ENCODE results near the gene FNIP2.
A peak's percentile ranks its signal among the peaks of the same experiment; 100 is the strongest.

FNIP2 gene

GRCh38 chr4:158861281-158861680 lies 92.5 kb downstream of the FNIP2 start:
- peaks cover 42% of the 10 kb centered on the region for H3K36me3 ChIP-seq
- no peaks in the 10 kb centered on the region for H3K9me3 ChIP-seq
- no peak overlapping the region for H3K4me3 ChIP-seq
- no peaks in the 10 kb centered on the region for H3K27me3 ChIP-seq
- H3K9ac ChIP-seq = no peak overlapping the region
- H4K20me1 ChIP-seq = no peaks in the 10 kb centered on the region
- H3K4me1 ChIP-seq = no peaks in the 10 kb centered on the region
- no peak overlapping the region for H3K4me2 ChIP-seq
- no peak for TF ChIP-seq Cebpa-rat (IDR thresholded peaks at IDR 0.05)
- no peak overlapping the region for H3K27ac ChIP-seq

- H3K36me3 ChIP-seq = peaks cover 39% of the 10 kb centered on the region
- H3K4me3 ChIP-seq = no peak overlapping the region
- no peak overlapping the region for H3K27ac ChIP-seq
- H4K20me1 ChIP-seq = no peaks in the 10 kb centered on the region
- H3K27me3 ChIP-seq = no peaks in the 10 kb centered on the region
- TF ChIP-seq Cebpa-rat (IDR thresholded peaks at IDR 0.05) = no peak
- H3K9ac ChIP-seq = no peak overlapping the region
- H3K9me3 ChIP-seq = no peaks in the 10 kb centered on the region
- no peak overlapping the region for H3K4me2 ChIP-seq
- no peaks in the 10 kb centered on the region for H3K4me1 ChIP-seq
Observed at GRCh38 chr4:158861766-158862165, 92.9 kb downstream of the FNIP2 start.

- no peak for TF ChIP-seq Cebpa-rat (IDR thresholded peaks at IDR 0.05)
- Histone ChIP-seq H3K4me2 (no peak overlapping the region), H3K27ac (no peak overlapping the region), H3K27me3 (no peaks in the 10 kb centered on the region), H3K4me1 (no peaks in the 10 kb centered on the region), H4K20me1 (no peaks in the 10 kb centered on the region), H3K36me3 (peaks cover 48% of the 10 kb centered on the region), H3K9me3 (no peaks in the 10 kb centered on the region), H3K4me3 (no peak overlapping the region), H3K9ac (no peak overlapping the region)
Observed at GRCh38 chr4:158863296-158863695, 94.5 kb downstream of the FNIP2 start.

GRCh38 chr4:158865520-158866177 lies 96.8 kb downstream of the FNIP2 start:
- Histone ChIP-seq H3K4me3 (no peak overlapping the region), H3K9ac (no peak overlapping the region), H3K36me3 (peaks cover 56% of the 10 kb centered on the region), H3K27me3 (no peaks in the 10 kb centered on the region), H3K4me1 (peaks cover 6% of the 10 kb centered on the region), H3K27ac (no peak overlapping the region), H3K4me2 (no peak overlapping the region), H4K20me1 (no peaks in the 10 kb centered on the region), H3K9me3 (no peaks in the 10 kb centered on the region)
- TF ChIP-seq Cebpa-rat (IDR thresholded peaks at IDR 0.05) = no peak

- no peak for TF ChIP-seq Cebpa-rat (IDR thresholded peaks at IDR 0.05)
Observed at GRCh38 chr4:158869001-158869400, 100.2 kb downstream of the FNIP2 start.

GRCh38 chr4:158869761-158870160 lies 100.9 kb downstream of the FNIP2 start:
- Histone ChIP-seq H3K27ac (no peak overlapping the region), H3K36me3 (peaks cover 30% of the 10 kb centered on the region), H3K9ac (no peak overlapping the region), H3K27me3 (no peaks in the 10 kb centered on the region), H3K4me1 (peaks cover 18% of the 10 kb centered on the region), H3K9me3 (no peaks in the 10 kb centered on the region), H3K4me3 (no peak overlapping the region), H3K4me2 (no peak overlapping the region), H4K20me1 (no peaks in the 10 kb centered on the region)
- no peak for TF ChIP-seq Cebpa-rat (IDR thresholded peaks at IDR 0.05)

More at GRCh38 chr4:158869001-158869400, 100.2 kb downstream of the FNIP2 start:
- Histone ChIP-seq H3K27ac (no peak overlapping the region), H4K20me1 (no peaks in the 10 kb centered on the region), H3K9me3 (no peaks in the 10 kb centered on the region), H3K27me3 (no peaks in the 10 kb centered on the region), H3K4me2 (no peak overlapping the region), H3K9ac (no peak overlapping the region), H3K4me3 (no peak overlapping the region), H3K36me3 (peaks cover 30% of the 10 kb centered on the region), H3K4me1 (peaks cover 18% of the 10 kb centered on the region)

- no peaks in the 10 kb centered on the region for H3K9me3 ChIP-seq
- peak overlapping the region; percentile 53 for H3K4me2 ChIP-seq
- H3K9ac ChIP-seq = peak overlapping the region; percentile 40; the same call in 1 of the 2 replicates
Observed at GRCh38 chr4:158870282-158870625, 101.4 kb downstream of the FNIP2 start.

GRCh38 chr4:158870626-158871334 lies 102.0 kb downstream of the FNIP2 start:
- Histone ChIP-seq H3K4me2 (peak overlapping the region; percentile 53), H3K4me1 (peaks cover 18% of the 10 kb centered on the region), H4K20me1 (no peaks in the 10 kb centered on the region), H3K9ac (peak overlapping the region; percentile 40; the same call in 1 of the 2 replicates), H3K27me3 (no peaks in the 10 kb centered on the region), H3K36me3 (peaks cover 32% of the 10 kb centered on the region), H3K9me3 (no peaks in the 10 kb centered on the region), H3K4me3 (no peak overlapping the region), H3K27ac (peak overlapping the region; percentile 49; the same call in 1 of the 2 replicates)
- TF ChIP-seq Cebpa-rat (IDR thresholded peaks at IDR 0.05) = no peak

More at GRCh38 chr4:158870282-158870625, 101.4 kb downstream of the FNIP2 start:
- Histone ChIP-seq H3K27ac (peak overlapping the region; percentile 49; the same call in 1 of the 2 replicates), H3K36me3 (peaks cover 30% of the 10 kb centered on the region), H3K4me1 (peaks cover 18% of the 10 kb centered on the region), H3K4me3 (no peak overlapping the region), H4K20me1 (no peaks in the 10 kb centered on the region), H3K27me3 (no peaks in the 10 kb centered on the region)
- TF ChIP-seq Cebpa-rat (IDR thresholded peaks at IDR 0.05) = no peak

GRCh38 chr4:158871335-158871724 lies 102.5 kb downstream of the FNIP2 start:
- no peaks in the 10 kb centered on the region for H4K20me1 ChIP-seq
- TF ChIP-seq Cebpa-rat (IDR thresholded peaks at IDR 0.05) = no peak
- no peak overlapping the region for H3K27ac ChIP-seq
- H3K9me3 ChIP-seq = no peaks in the 10 kb centered on the region
- H3K27me3 ChIP-seq = no peaks in the 10 kb centered on the region
- no peak overlapping the region for H3K4me3 ChIP-seq
- peaks cover 18% of the 10 kb centered on the region for H3K4me1 ChIP-seq
- H3K36me3 ChIP-seq = peaks cover 36% of the 10 kb centered on the region
- peak overlapping the region; percentile 53 for H3K4me2 ChIP-seq
- no peak overlapping the region for H3K9ac ChIP-seq

GRCh38 chr4:158873795-158874401 lies 105.1 kb downstream of the FNIP2 start:
- Histone ChIP-seq H3K4me2 (no peak overlapping the region), H3K4me3 (no peak overlapping the region), H3K27me3 (no peaks in the 10 kb centered on the region), H3K27ac (no peak overlapping the region), H3K4me1 (peaks cover 24% of the 10 kb centered on the region), H3K9me3 (no peaks in the 10 kb centered on the region), H3K9ac (no peak overlapping the region), H3K36me3 (peaks cover 40% of the 10 kb centered on the region), H4K20me1 (no peaks in the 10 kb centered on the region)
- no peak for TF ChIP-seq Cebpa-rat (IDR thresholded peaks at IDR 0.05)

Measured in BLaER1 (cell line).